Gastrocnemius medialis (tissue), 4 donors: ENCODE results near the gene PTPRN2.

Source experiments
- CTCF ChIP-seq, 5 experiments: fragments of 450-650 bp in 3 of 5; fragments of 200-600 bp in 2 of 5; sonication (generic) in 2 of 5; IDR thresholded peaks in 4 of 5; conservative IDR thresholded peaks in 1 of 5; 1 replicate in 4 of 5; 2 replicates in 1 of 5; pipeline ENCODE4 v1.5.1; 2016 to 2019; ENCODE audit warnings: antibody characterized with exemption in 5 of 5, mild to moderate bottlenecking in 3 of 5, moderate library complexity in 3 of 5
- POLR2A ChIP-seq, 2 donors: fragments of 450-650 bp; IDR thresholded peaks; one replicate each; pipeline ENCODE4 v1.6.1; 2017; ENCODE audit warnings: antibody characterized with exemption in 2 of 2, mild to moderate bottlenecking in 2 of 2, moderate library complexity in 2 of 2

GRCh38 chr7:158348446-158348845 is 239.2 kb downstream of the PTPRN2 start:
- TF ChIP-seq CTCF (IDR thresholded peaks at IDR 0.05 in 4 of 5, conservative IDR thresholded peaks at IDR 0.05 in 1 of 5) (no peak), POLR2A (IDR thresholded peaks at IDR 0.05) (no peak)
